GM21390 (cell line): ENCODE results near the gene ADCYAP1.
"Not testable (repeated sequence)": the region's sequence is repeated elsewhere in the genome, so short reads cannot be mapped to it uniquely, and the experiment has no call there.

ENCODE experiments used
- ATAC-seq: cut with Tn5 transposase; IDR thresholded peaks from one replicate; pipeline ENCODE4 v1.9.1; 2021; ENCODE audit not compliant: unreplicated experiment

The ADCYAP1 gene

DNA sequence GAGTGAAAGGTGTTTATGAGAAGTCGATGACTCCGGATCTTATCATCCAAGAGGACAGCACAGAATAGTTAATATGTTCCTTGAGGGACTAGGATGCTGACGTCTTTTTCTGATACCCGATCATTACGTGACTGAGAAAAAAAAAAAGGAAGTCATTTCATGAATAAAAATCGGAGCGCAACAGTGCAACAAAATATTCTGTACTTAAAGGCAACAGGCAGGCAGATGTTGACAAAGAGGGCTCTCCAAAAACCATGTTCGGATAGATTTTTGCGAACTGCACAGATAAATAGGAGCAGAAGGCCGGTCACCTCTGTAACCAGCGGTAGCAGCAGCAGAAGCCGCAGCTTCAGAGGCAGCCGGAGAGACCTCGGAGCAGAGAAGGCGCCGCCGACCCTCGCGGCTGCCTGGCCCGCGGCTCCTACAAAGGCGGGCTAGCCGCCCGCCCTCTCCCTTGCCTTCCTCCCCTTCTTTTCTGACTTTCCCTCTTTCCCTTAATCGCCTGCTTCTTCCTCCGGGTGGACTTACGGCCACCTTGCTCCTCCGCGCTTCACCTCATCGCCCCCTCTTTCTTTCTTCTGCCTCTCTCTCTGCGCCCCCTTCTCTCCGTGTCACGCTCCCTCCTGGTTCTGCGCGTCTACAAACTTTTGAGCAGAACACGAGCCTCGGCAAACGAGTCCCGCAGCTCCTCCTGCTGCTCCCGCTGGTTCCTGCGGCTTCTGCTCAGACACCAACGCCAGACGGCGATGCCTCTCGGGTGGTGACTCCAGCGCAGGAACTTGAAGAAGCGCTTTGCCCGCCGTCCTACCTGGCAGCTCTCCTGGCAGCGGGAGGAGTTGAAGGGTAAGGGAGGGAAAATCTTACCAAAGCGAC, at the start of gene ADCYAP1:
Gene ADCYAP1, plus strand, starts transcription at position 654 of the 873 bp plus-strand sequence. CDS start 516 bp downstream, outside the sequence.
- ATAC-seq = no peak

DNA sequence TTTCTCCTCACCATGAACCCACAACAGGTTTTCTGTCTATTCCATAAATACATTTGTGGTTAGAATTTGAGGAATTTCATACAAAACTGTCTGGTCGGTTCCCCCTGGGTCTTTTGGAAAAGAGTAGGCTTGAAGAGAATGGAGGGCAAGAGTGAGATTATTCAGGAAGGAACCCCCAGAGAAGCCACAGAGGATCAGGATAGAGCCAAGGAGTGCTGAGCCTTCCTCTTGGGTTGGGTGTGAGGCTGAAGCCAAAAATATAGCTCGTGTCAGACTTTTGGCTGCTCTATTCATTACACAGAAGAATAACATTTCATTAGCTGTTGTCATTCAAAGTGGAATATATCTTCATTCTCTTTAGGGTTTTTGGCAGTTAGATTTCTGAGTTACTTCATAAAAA, 46.7 kb upstream of the ADCYAP1 start:
- no peak for ATAC-seq

DNA sequence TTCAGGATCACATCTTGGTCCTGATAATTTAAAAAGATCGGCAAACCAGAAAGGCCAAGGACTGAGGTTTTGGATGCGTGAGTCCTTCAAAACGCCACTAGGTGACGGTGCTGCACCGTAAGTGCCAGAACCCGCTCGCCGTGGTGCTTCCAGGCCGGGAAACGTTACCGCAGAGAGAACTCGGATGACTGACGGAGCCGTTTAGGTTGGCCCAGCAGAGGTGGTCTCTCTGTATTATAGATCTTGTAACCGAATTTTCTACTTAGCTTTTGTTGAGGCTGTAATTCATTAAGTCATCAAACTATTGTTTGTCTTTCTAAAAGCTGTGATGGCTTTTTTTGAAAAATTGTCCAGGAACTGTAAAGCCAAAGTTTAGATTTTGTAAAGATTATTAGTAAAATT, 39.8 kb upstream of the ADCYAP1 start:
- ATAC-seq = peak; percentile 81

DNA sequence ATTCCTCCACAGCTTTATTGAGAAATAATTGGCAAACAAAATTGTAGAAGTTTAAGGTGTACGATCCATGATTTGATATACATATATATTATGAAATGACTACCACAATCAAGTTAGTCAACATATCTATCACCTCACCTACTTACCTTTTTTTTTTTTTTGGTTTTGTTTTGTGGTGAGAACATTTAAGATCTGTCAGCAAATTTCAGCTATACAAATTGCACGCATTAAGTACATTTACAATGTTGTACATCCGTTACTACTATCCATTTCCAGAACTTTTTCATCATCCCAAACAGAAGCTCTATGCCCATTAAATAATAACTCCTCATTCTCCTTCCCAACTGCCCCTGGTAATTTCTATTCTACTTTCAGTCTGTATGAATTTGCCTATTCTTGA, 37.4 kb upstream of the ADCYAP1 start:
- no peak for ATAC-seq

DNA sequence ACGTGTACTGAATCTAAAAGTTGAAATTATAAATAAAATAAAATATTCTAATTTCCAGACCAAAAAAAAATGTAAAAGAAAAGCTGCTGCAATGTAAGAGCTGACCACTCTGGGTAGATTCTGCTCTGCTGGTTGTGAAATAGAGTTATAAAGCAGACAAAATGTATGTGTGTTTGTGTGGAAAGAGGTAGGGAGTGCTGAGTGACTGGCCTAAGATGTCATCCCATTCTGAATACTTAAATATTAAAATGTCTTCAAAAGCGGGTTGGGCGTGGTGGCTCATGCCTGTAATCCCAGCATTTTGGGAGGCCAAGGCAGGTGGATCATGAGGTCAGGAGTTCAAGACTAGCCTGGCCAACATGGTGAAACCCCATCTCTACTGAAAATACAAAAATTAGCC, 31.2 kb upstream of the ADCYAP1 start:
- not testable (repeated sequence) for ATAC-seq

DNA sequence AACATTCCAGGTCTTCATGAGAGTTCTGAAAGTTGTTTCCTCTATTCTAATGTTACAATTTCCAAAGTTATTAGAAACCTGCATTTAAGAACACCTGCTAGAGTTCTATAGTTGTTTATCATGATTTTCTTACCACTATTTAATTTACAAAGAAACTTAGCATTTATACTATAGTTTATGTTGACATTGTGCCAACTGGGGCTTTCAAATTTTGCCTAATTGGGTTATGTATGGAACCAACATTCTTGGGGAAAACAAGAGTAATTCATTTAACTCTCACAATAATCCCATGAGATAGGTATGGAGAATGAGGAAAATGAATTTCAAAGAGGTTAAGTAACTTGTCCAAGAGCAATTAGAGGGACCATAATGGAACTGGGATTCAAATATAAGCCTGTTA, 28.8 kb upstream of the ADCYAP1 start:
- no peak for ATAC-seq

DNA sequence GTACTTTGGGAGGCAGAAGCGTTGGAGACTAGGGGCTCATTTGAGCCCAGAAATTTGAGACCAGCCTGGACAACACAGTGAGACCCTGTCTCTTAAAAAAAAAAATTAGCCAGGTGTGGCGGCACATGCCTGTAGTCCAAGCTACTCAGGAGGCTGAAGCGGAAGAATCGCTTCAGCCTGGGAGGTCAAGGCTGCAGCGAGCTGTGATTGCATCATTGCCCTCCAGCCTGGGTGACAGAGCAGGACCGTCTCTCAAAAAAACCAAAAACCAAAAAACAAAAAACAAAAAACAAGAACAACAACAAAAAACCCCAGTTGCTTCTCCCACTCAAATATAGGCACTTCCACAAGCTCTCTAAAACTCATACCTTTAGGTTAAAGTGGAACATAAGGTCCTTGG, 27.4 kb upstream of the ADCYAP1 start:
- ATAC-seq = no peak

DNA sequence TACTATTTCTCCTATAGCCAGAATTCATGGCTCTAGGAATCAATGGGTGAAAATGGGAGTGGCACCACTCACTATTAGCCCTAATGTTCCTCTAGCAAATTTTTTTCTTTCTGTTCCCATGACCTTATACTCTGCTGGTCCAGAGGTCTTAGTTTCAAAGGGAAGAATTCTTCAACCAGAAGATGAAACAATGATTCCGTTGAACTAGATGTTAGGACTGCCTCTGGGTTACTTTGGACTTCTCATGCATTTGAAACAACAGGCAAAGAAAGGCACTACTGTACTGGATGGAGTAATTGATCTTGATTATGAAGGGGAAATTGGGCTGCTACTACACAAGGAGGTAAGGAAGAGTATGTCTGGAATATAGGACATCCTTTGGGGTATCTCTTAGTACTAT, 18.6 kb upstream of the ADCYAP1 start:
- ATAC-seq = no peak

DNA sequence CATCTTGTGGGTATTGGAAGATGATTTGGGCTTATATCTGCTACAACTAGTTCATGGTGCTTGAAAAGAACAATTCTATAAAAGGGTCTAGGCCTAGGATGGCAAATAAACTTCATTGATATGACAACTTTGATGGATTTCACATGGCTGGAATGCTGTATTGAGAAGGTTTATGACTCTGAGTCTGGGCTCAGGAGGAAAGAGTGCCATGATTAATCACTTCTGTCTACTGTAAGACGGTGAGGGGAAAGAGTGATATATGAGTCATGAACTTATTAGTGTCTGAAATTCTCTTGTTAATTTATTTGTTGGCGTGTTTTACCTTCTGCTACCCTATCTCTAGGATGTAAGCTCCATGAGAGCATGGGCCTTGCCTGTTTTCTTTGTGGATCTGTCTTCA, 17.0 kb upstream of the ADCYAP1 start:
- no peak for ATAC-seq

DNA sequence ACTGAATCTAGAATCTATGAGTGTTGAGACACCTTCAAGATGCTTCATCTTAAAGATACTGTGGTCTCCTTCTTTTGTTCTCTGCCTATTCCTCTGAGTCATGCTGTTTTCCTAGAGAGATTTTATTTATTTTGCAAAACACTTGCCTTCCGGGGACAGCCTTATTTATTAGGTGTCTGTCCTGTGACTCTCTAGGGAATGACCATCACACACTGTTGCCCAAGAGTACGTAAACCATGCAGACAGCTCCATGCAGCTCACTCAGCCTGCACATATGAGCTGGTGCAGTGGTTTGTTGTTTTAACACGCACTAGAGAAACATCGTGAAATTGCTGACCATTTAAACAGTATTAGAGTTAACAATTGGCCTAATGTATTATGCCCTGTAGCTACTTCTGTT, 12.4 kb upstream of the ADCYAP1 start:
- no peak for ATAC-seq

DNA sequence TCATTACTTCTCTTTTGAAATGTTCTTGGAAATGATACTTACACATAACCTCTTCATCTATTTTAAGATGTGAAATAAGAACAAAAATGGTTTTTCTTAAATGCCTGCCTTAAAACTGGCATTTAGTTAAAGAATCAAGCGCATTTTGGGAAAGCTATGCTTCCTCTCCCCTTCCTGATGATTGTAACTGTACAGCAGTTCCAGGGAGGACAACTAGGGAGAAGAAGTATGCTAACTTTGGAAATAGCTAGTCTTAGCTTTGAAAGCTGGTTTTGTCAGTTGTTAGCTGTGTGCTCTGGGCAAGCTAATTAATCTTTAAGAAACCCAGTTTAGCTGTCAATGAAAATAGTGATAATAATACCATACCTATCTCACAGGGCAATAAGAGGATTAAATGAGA, 8.4 kb upstream of the ADCYAP1 start:
- no peak for ATAC-seq

DNA sequence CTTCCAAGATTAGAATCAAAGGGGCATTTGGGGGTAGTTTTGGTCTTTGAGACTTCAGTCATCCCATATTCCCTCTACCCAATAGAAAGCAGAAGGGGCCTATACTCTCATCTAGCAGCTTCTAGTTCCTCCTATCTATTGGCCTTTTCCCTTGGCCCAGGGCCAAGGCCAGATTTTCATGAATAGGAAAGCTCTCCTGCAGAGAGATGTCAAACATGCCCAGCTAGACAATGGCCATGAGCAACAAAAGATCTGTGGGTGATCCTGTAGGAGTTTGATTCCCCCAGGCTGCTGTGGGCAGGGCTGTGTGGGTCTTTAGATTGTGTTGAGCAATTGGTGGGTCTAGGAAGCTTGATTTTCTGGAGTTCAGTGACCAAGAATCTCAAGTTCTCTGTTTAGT, 2.9 kb upstream of the ADCYAP1 start:
- no peak for ATAC-seq

DNA sequence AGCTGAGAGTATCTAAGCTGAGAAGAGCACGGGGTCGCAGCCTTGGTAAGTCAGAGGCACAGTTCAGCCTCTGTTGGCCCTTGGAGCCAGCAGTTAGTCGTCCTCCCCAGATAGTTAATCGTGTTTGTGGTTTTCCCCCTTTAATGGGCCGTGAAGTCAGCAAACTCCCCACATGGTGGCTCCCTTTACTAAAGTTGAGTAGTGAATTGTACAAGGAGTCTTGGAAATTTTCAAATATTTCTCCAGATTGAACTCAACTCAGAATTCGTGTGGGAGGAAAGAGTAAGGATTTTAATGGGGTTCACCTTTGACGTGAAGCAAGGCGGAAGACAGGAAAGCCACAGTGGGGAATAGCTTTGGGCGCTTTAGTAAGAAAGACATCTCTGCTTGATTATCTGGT, 2.4 kb upstream of the ADCYAP1 start:
- no peak for ATAC-seq

DNA sequence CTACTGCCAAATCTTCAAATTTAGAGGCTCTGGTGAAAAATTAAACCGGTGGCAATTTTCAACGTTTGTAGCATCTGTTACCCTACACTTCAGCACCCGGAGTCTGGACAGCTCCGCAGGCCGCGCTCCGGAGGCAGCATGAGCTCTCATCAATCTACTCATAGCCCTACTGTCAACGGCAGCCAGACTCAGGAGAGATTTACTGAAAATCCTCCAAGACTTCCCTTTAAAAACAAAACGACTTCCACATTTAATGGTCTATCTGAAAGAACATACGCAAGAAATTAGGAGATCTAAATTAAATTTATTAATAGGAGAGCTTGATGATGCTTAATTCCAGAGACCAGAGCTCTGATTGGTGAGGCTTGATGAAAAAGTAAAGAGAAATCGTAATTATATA, 970 bp upstream of the ADCYAP1 start:
- ATAC-seq = no peak

DNA sequence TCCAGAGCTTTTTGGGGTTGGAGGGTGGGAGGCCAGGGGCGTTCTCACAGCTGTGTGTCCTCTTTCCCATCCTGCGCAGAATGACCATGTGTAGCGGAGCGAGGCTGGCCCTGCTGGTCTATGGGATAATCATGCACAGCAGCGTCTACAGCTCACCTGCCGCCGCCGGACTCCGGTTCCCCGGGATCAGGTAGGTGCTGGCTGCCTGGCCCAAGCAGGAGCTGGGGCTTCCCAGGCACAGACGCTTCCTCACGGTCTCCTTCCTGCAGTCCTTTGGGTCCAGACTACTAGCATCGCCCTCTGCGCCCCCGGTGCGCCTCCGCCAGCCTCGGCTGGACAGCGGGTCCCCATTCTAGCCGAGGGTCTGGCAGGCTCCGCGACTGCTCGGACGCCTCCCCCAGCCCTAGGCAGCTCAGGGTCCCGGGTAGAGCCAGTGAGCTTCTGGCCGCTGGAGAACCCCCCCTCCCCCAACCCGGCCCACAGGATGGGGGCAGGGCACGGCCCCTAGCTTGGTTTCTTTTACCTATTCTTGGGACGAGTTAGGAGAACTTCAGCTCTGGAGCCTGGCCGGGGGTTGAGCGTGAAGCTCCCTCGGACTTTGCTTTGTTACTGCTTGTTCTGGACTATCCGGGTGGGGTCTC, 756 bp downstream of the ADCYAP1 start:
- ATAC-seq = no peak

DNA sequence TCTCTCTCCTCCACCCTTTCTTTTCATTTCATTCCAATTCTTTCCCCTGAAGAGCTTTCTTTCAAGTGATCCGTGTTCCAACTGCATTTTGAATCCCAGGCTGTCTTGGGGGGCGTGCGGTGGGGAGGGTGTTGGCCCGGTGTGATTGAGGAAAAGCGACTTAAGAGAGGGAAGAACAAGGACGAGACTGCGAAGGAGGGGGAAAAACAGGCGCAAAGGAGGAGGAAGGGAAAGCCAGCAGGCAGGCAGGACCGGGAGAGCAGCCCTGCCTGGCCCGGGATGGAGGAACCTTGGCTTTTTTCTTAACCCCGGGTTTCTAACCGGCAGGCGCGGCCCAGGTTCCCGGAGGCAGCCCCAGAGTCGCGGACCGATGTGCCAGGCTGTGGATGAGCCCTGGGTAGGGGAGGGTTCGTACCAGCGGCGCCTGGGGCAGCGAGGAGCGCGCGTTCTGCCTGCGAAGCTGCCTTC, 1.3 kb downstream of the ADCYAP1 start:
- ATAC-seq = no peak

DNA sequence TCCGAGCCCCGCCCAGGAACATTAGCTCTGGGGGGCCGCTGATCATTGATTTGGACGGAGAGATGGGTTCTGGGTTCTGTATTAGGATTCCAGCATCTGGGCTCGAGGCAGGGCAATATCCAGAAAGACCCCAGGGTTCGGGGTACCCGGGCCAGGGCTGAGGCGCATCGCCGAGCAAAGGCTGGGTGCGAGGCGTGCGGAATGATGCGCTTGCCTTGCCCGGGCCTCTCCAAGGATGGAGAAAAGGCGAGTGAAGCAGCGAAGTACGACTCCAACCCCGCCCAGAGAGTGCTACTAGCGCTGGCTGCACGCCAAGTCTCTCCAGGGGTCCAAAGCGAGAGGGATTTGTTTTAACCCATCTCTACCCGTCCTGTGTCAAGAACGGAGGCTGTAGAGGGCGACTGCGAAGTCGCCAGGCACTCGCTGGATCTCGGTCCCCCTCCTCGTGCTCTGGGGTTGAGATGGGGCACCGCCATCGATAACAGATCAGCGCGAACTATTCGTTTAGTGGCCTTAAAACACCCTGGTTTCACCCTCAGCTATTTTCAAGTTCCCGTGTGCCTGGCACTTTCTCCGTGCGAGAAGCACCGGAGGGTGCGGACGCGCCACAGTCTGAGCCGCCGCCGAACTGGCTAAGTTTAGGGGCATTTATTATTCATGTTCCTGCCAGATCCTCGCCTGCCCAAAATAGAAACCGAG, 1.9 kb downstream of the ADCYAP1 start:
- ATAC-seq = no peak

DNA sequence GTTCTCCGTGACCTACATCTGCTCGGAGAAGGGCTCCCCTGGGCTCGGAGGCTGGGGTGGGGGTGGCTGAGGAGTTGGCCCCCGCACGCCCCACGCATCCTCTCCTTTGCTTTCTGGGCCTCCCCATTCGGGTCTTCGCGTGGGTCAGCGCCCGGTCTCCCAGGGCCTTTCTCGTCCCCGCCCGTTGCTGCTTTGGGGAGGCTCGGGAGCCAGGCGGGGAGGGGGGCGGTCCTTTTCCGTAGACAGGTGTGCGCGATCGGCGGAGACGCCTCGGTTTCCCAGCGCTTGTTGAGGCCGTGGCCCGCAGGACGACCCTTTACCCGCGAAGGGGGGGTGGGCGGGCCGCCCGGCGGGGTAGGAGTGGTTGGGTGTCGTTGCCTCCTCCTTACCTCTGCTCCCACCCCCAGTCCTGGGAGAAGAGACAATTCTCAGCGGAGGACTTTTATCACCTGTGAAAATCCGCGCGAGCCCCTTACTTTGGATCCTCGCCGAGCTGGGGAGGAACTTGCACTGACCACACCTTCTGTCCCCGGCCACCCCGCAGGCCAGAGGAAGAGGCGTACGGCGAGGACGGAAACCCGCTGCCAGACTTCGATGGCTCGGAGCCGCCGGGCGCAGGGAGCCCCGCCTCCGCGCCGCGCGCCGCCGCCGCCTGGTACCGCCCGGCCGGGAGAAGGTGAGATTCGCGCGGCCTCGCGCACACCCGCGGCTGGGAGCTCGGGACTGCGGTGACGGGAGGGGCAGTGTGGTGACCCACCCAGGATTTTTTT, 2.6 kb downstream of the ADCYAP1 start:
- ATAC-seq = no peak

DNA sequence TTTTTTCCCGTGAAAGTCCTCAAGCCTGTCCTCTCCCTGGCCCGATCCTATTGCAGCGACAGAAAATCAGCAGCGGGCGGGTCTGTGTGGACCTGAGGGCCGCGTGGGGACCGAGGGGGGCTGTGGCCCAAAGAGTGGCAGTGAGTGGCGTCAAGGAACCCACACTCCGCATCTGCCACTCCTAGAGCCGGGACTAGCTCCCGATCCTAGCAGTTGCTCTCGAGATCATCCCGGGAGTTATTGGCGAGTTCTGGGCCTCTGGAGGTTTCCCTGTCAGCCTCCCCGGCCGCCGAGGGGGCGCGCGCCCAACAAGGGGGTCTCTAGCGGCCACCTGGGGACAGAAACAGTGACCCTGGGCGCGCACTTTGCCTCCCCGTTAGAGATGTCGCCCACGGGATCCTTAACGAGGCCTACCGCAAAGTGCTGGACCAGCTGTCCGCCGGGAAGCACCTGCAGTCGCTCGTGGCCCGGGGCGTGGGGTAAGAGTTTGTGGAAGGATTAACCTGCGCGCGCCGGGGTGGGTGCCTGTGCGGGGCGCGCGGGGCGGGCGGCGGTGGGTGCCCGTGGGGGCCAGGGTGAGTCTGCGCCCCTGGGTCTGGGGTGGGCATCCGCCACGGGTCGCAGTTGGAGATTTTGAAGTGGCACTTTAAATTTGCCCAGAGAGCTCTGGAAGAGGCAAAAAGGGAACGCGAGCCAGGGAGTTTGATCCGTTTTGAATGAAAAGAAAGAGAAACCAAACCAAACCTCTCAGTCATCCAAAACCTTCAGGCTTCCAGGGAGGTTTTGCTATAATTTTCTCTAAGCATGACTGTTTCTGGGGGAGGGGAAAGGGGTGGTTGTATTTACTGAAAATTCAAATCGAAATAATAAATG, 3.5 kb downstream of the ADCYAP1 start:
- no peak for ATAC-seq
